IPS DF 4.7 (cell line): ENCODE measurements around the gene RETSAT.
A peak's percentile ranks its signal among the peaks of the same experiment; 100 is the strongest.
"Not testable (repeated sequence)": the region's sequence is repeated elsewhere in the genome, so short reads cannot be mapped to it uniquely, and the experiment has no call there.

Experiments used
- DNase-seq: peaks from one replicate; pipeline ENCODE4 v3.0.0-alpha.2; 2013; ENCODE audit warnings: low spot score; ENCODE audit errors: extremely low read depth

RETSAT gene

GRCh38 chr2:85354286-85355072 lies at the start of gene RETSAT, which contains the start of gene ELMOD3:
Gene RETSAT, minus strand, starts transcription at chr2:85354528. Its CDS starts 21 bp downstream, at chr2:85354507.
Gene ELMOD3, plus strand, starts transcription at chr2:85354769. Its CDS starts 2,430 bp downstream, at chr2:85357199.
- peak; percentile 98 for DNase-seq

- no peak for DNase-seq
These were observed 47.5 kb upstream of the RETSAT start for GRCh38 chr2:85401844-85402243.

- no peak for DNase-seq
These were observed 47.1 kb upstream of the RETSAT start for GRCh38 chr2:85401464-85401805.

- DNase-seq, result no peak
These were observed 46.5 kb upstream of the RETSAT start for GRCh38 chr2:85400541-85401463.

GRCh38 chr2:85400023-85400422 lies 45.7 kb upstream of the RETSAT start:
- no peak for DNase-seq

GRCh38 chr2:85399183-85399455 lies 44.8 kb upstream of the RETSAT start:
- DNase-seq, result no peak

GRCh38 chr2:85398426-85399182 lies 44.3 kb upstream of the RETSAT start:
- no peak for DNase-seq

- DNase-seq, result no peak
These were observed 43.6 kb upstream of the RETSAT start for GRCh38 chr2:85397925-85398331.

GRCh38 chr2:85396531-85397470 lies 42.5 kb upstream of the RETSAT start:
- DNase-seq, result no peak

GRCh38 chr2:85395912-85396475 lies 41.7 kb upstream of the RETSAT start:
- no peak for DNase-seq

- DNase-seq, result no peak
These were observed 40.6 kb upstream of the RETSAT start for GRCh38 chr2:85394976-85395375.

- DNase-seq, result no peak
These were observed 39.9 kb upstream of the RETSAT start for GRCh38 chr2:85394261-85394681.

GRCh38 chr2:85393836-85394235 lies 39.5 kb upstream of the RETSAT start:
- no peak for DNase-seq

GRCh38 chr2:85390941-85391669 lies 36.8 kb upstream of the RETSAT start:
- no peak for DNase-seq

GRCh38 chr2:85388878-85389538 lies 34.7 kb upstream of the RETSAT start:
- no peak for DNase-seq

- no peak for DNase-seq
These were observed 33.4 kb upstream of the RETSAT start for GRCh38 chr2:85387754-85388153.

GRCh38 chr2:85385746-85386145 lies 31.4 kb upstream of the RETSAT start:
- no peak for DNase-seq

- no peak for DNase-seq
These were observed 29.5 kb upstream of the RETSAT start for GRCh38 chr2:85383850-85384249.

- not testable (repeated sequence) for DNase-seq
These were observed 28.8 kb upstream of the RETSAT start for GRCh38 chr2:85383151-85383550.
